PC-3 (cell line): ENCODE measurements around the gene HTR3B.

Source experiments
- EZH2 ChIP-seq: fragments of 300-600 bp; sonication (generic); IDR thresholded peaks from one replicate; pipeline ENCODE4 v1.6.1; 2017; ENCODE audit warnings: antibody characterized with exemption, mild to moderate bottlenecking, low read length; ENCODE audit not compliant: unreplicated experiment
- EZH2phosphoT487 ChIP-seq: fragments of 300-600 bp; sonication (generic); IDR thresholded peaks from 2 replicates; pipeline ENCODE4 v1.6.1; 2018; ENCODE audit warnings: mild to moderate bottlenecking, antibody characterized with exemption, low read length, borderline replicate concordance
- TF ChIP-seq, protein P1 (sequence below): fragments of 300-600 bp; sonication (generic); conservative IDR thresholded peaks from 2 replicates; pipeline ENCODE4 v1.5.1; 2017; ENCODE audit warnings: antibody characterized with exemption, low read depth, mild to moderate bottlenecking, low read length

DNA sequence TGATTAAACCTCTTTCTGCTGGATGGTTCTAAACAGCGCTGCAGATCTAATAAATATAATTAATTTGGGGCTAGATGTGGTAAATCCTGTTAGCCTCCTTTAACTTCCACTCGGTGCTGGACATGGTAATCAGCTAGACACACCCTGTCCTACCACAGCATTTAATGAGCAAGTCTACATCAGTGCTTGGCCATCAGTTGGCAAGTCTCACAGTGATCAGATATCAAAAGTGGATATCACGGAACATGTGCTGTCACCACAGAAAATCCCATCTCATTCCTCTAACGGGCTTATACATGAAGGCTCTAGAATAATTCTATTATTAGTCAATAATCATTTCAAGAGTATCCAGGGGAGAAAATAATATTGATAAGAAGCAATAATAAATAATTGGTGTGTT, 23.6 kb upstream of the HTR3B start:
- TF ChIP-seq, protein P1, sequence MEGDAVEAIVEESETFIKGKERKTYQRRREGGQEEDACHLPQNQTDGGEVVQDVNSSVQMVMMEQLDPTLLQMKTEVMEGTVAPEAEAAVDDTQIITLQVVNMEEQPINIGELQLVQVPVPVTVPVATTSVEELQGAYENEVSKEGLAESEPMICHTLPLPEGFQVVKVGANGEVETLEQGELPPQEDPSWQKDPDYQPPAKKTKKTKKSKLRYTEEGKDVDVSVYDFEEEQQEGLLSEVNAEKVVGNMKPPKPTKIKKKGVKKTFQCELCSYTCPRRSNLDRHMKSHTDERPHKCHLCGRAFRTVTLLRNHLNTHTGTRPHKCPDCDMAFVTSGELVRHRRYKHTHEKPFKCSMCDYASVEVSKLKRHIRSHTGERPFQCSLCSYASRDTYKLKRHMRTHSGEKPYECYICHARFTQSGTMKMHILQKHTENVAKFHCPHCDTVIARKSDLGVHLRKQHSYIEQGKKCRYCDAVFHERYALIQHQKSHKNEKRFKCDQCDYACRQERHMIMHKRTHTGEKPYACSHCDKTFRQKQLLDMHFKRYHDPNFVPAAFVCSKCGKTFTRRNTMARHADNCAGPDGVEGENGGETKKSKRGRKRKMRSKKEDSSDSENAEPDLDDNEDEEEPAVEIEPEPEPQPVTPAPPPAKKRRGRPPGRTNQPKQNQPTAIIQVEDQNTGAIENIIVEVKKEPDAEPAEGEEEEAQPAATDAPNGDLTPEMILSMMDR: no peak
- TF ChIP-seq EZH2phosphoT487 (no peak), EZH2 (no peak)
